Effector CD4-positive, alpha-beta T cell (primary cell): Measurements from ENCODE around the gene SLC38A11.

ENCODE experiments used
- DNase-seq: peaks from one replicate; pipeline ENCODE4 v3.0.0-alpha.2; 2020

Gene SLC38A11

DNA sequence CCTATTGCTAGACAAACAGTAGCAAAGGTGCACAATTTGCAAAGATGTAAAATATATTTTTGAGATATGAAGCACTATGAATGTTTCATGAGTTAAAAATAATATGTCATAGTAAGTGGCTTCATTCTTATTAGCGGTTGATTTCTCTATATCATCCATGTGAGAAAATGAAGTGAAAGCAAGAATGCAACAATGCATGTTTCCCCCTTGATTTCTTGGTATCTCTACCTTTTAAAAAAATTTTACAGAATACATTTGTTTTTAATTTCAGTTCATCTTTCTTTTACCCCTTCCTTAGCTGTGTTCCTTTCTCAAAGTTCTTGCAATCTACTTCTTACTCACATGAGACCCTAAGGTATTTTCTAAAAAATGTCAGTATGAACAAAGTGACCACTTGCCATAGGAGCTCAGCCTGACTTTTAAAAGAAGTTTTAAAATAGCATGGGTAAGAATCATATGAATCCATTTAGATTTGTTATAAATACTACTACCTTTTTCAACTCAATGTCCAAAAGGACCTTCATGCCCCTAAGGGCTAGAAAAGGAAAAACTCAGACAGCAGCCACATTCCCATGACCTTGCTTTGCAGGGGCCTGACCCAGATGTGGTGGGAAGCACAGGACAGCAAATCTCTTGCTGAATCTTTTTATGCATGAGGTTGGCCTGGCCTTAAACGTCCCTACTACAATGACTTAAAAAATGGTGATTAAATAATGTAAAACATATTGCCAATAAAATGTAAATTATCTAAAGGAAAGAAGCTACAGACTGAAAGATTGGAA is 14.8 kb upstream of the SLC38A11 start:
- no peak for DNase-seq

- no peak for DNase-seq
Measured at GRCh38 chr2:164967781-164968228, 12.5 kb upstream of the SLC38A11 start.

DNA sequence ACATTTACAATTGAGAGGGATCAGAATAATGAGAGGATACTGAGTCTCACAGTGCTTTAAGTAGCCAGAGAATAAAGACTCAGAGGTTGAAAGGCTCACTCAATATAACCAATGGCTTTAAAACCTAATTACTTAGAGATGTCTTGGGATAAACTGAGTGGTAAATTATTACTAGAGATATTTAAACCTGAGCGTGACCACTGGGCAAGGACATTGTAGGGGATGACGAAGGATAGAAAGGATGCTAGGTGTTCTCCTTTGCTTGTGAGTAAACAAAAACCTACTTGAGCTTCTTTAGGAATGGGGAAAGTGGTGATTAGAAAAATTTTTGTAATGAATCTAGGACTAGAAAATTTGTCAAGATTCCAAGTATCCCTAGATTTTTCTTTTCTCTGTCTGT is 12.0 kb upstream of the SLC38A11 start:
- DNase-seq: no peak

- DNase-seq: no peak
Measured at GRCh38 chr2:164964700-164965099, 9.4 kb upstream of the SLC38A11 start.

DNA sequence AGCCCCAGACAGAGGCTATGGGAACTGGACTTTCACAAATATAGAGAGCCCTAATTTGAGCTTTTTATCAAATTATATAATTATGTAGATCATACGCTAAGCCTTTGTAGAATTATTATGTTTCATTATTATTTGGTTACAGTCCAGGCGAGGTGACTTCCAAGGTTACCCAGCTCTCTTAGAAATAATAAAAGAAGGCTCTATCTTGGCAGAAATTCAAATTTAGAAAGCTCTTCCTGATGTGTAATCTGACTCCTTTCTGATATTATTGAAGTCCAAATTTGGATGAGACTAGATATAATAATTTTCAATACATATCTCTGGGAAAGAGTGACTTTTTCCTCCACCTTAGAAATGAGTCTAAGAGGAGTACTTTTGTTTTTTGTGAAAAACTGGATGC is 4.8 kb upstream of the SLC38A11 start:
- DNase-seq: no peak

- no peak for DNase-seq
Measured at GRCh38 chr2:164954186-164954585, 1.1 kb downstream of the SLC38A11 start.

- no peak for DNase-seq
Measured at GRCh38 chr2:164953279-164953678, 2.0 kb downstream of the SLC38A11 start.

GRCh38 chr2:164952057-164952702 is 3.1 kb downstream of the SLC38A11 start:
- DNase-seq: no peak

DNA sequence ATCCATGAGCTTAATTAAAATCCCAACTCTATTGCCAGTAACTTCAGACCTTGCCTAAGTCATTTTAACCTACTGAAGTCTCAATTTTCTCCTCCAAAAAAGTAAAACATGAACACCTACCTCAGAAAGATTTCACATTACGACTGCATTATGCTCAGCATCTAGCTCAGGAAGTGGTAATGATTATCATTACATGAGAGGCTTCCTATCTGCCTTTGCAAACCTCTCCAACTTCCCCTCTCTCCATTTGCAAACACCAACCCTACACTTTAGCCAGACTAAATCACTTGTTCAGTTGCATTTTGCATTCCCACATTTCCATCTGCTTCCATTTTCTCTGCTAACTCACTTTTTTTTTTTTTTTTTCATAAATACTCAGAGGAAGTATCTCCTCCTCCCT is 6.8 kb downstream of the SLC38A11 start:
- no peak for DNase-seq

- DNase-seq: no peak
Measured at GRCh38 chr2:164947281-164947680, 8.0 kb downstream of the SLC38A11 start.

- DNase-seq: no peak
Measured at GRCh38 chr2:164943289-164943688, 12.0 kb downstream of the SLC38A11 start.

GRCh38 chr2:164937864-164938401 is 17.4 kb downstream of the SLC38A11 start:
- DNase-seq: no peak

GRCh38 chr2:164935118-164936101 is 19.9 kb downstream of the SLC38A11 start:
- no peak for DNase-seq

DNA sequence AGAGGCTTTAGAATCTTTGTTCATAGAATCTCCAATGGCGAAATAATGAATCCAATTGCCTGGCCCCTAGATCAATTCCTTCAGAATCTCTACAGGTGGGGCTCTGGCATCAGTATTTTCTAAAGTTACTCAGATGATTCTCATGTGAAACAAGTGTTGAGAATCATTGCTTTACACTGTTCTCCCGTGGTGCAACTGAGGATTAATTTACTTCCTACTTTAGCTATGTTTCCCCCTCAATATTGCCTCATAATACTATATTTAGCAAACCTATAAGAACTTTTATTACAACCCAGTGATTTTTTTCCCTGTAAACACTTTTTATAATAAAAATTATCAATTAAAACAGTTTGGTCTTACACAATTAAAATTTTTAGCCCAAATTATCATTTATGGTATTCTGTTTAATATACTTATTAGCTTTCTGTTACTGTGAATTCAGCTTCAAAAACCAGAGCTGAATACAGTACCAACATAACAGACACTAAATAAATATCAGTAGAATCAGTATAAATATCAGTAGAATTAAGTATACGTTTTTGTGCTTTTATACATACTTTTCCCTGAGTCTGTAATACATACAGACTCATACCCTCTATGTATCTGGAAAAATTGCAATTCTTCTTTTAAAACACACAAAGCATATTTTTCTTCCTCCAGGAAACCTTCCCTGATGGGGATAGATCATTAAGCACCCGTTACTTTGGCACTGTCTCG is 20.8 kb downstream of the SLC38A11 start:
- DNase-seq: no peak

DNA sequence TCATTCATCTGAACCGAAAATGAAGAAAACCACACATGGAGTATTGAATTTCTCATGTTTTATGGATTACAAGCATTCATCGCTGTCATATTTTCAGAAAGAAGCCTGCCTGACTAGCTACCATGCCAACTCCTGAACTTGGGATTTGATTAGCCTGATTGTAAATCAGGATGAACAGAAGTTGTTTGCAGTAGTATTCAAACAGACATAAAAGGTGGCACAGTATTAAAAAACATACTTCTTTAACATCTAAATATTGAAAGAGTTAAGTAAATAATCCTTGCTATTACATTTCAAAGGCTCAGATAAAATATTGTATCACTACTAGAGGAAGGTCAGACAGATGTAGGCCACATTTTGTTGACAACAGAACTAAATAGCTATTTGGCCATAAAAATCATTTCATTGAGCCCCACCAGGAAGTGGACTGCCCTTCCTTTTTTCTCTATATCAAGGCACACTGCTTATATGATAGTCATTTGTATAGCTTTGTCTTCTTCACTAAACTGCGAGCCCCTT is 21.6 kb downstream of the SLC38A11 start:
- DNase-seq: no peak

DNA sequence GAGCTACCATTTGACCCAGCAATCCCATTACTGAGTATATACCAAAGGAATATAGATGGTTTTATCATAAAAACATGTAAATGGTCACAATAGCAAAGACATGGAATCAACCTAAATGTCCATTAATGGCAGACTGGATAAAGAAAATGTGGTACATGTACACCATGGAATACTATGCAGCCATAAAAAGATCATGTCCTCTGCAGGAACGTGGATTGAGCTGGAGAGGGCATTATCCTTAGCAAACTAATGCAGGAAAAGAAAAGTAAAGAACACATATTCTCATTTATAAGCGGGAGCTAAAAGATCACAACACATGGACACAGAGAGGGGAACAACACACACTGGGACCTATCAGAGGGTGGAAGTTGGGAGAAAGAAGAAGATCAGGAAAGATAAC is 22.9 kb downstream of the SLC38A11 start:
- no peak for DNase-seq

DNA sequence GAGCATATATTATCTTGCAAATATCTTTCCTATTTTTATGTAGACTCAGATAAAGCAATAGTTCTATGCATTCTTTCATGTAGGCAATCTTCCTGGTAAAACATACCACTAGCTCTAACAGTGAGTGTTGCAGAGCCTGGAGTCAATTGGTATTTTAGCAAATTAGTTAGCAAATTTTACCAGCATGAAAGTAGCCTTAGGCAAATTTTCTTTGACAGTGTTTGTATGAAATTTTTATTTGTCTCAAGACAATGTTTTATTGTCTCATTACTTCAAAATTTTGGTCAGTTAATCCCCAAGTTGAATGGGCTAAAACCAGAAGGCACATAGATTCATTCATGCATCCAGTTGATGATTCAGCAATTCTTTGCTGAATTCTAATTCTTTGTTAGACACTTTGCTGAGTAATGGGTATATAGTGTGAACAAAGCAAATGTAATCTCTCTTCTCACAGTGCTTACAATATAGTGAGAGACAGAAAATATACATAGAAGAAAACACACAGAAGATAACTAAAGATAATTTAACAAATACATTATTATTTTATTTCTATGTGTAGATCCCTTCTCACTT is 27.1 kb downstream of the SLC38A11 start:
- DNase-seq: no peak

- DNase-seq: no peak
Measured at GRCh38 chr2:164922134-164922533, 33.2 kb downstream of the SLC38A11 start.

DNA sequence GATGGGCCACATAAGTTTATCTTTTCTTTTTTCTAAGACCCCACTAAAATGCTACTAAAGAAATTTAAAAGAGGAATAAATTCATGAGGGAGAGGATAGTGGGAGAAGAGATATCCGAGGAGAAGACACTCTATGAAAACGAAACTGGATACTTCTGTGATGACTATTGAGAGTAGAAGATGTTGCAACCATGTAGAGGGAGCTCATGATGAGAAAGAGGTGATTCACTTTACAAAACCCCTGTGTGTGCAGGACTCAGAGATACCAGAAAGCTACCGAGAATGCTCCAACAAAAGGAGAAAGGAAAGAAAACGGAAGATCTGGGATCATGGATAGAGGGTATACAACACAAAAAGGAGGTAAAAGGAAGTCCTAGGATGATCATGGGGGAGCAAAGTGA is 34.9 kb downstream of the SLC38A11 start:
- DNase-seq: no peak

DNA sequence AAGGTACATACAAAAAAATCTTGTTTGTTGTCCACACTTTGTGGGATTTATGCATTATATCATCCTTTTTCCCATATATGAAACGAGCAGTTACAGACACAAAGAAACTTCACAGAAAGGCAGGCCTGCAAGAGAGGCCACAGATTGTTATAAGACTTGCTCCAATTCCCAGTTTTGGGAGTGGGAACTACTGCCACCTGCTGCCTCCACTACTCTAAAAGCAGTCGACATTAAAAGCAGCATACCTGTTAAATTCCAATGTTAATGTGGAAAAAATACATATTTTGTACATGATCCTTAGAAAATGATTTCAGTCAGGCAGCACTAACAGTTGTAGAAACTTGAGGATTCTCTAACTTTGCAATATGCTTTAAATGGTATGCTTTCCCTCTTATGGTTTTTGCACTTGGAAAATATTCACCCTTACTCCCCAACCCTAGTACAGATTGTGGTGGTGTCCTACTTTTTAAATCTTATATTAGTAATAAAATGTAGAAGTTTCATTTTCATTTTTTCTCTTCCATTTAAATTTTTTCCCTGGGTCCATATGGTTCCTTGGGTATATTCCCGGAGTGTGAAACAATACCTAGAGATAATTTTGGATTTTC is 37.9 kb downstream of the SLC38A11 start:
- DNase-seq: no peak

DNA sequence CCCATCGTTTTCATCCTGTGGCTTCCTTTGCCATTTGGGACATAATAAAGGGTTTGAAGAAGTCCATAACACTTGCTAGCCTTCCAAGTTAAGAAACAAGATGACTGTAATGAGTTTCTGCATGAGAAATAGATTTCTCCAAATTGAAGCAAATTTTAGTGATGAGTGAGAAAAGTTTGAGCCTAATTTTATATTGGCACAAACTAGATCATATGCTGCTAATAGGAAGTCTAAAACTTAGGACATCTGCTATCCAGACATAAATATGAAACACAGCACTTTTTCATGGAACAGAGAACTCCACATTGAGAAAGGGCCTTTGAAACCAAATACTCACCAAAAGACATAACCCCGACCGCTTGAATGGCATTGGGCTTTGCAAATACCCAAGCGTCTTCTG is 39.8 kb downstream of the SLC38A11 start:
- DNase-seq: no peak
